Prostate gland (tissue), 2 donors: ENCODE measurements around the gene CHST3.

Experiments
- CTCF ChIP-seq, 4 experiments: fragments of 200-600 bp in 2 of 4; fragments of 450-650 bp in 2 of 4; sonication (generic) in 2 of 4; IDR thresholded peaks; 1 replicate in 3 of 4; 2 replicates in 1 of 4; pipeline ENCODE4 v1.5.1; 2016 to 2019; ENCODE audit warnings: antibody characterized with exemption in 4 of 4, mild to moderate bottlenecking in 2 of 4, moderate library complexity in 2 of 4
- POLR2A ChIP-seq: fragments of 450-650 bp; IDR thresholded peaks from one replicate; pipeline ENCODE4 v1.6.1; 2016; ENCODE audit warnings: antibody characterized with exemption, mild to moderate bottlenecking
- POLR2AphosphoS5 ChIP-seq: sonication (generic); formaldehyde crosslinking; IDR thresholded peaks from one replicate; pipeline ENCODE4 v1.6.1; 2017; ENCODE audit warnings: antibody characterized with exemption

- no peak for TF ChIP-seq POLR2AphosphoS5
- no peak for TF ChIP-seq CTCF (IDR thresholded peaks at IDR 0.05)
- no peak for TF ChIP-seq POLR2A
Observed at GRCh38 chr10:71927159-71927558, 37.0 kb upstream of the CHST3 start.
